ENCODE data around the gene KCNIP4. TPM values are rescaled to one million over a fixed set of nuclear protein-coding genes. Genes with fewer than 3 reads are reported as not detected.

KCNIP4 gene
- total and polyA plus RNA-seq, 2 of the 8 experiments (the other 6 are each of a cell fraction or from before 2014, with no cell fraction given) = 0.06 TPM; not detected in 1

GRCh38 chr4:21469438-21470300 is 478.9 kb downstream of the KCNIP4 start:
- POLR2A ChIA-PET (ENCODE audit: partially characterized antibody) = no interaction called here
- Histone ChIP-seq H3K9me3 (ENCODE audit: insufficient read depth in 2 of 2, low read depth in 1 of 2, low read length in 1 of 2) (no peaks in the 10 kb centered on the region), H2BK15ac (ENCODE audit: low read length) (no peak overlapping the region), H3K23ac (ENCODE audit: insufficient read length) (no peak overlapping the region), H2AFZ (ENCODE audit: low read length) (no peak overlapping the region), H3K4ac (replicated peaks; ENCODE audit: insufficient read length, low read depth, low read length) (no peak overlapping the region), H3K36me3 (ENCODE audit: control insufficient read depth in 2 of 4, insufficient read depth in 4 of 4, low read length in 3 of 4) (no peaks in the 10 kb centered on the region), H2BK5ac (ENCODE audit: low read depth, low read length) (no peak overlapping the region), H4K20me1 (replicated peaks in 1 of 2; ENCODE audit: control insufficient read depth in 1 of 2, insufficient read depth in 2 of 2, low read length in 2 of 2) (no peaks in the 10 kb centered on the region), H3K18ac (ENCODE audit: extremely low read depth, low read length) (no peak overlapping the region), H4K5ac (ENCODE audit: insufficient read length, low read depth, low read length) (no peak overlapping the region), H3K4me1 (replicated peaks in 1 of 4; ENCODE audit: control insufficient read depth in 3 of 4, insufficient read depth in 4 of 4, low read length in 3 of 4) (no peaks in the 10 kb centered on the region), H4K91ac (replicated peaks; ENCODE audit: insufficient read length, low read length) (no peak overlapping the region), H3K9ac (replicated peaks in 1 of 4; ENCODE audit: extremely low read depth in 1 of 4, low read depth in 3 of 4, low read length in 3 of 4) (no peak overlapping the region), H3K23me2 (ENCODE audit: low read depth, low read length) (no peaks in the 10 kb centered on the region), H4K8ac (ENCODE audit: extremely low read depth, insufficient read depth, low read length) (no peak overlapping the region), H3K79me2 (ENCODE audit: control insufficient read depth in 1 of 2, insufficient read depth in 2 of 2, low read length in 2 of 2) (no peaks in the 10 kb centered on the region), H2BK12ac (ENCODE audit: low read depth, low read length) (no peak overlapping the region), H3K4me2 (ENCODE audit: insufficient read depth in 1 of 2, low read depth in 2 of 2, low read length in 2 of 2) (no peak overlapping the region), H3K27ac (ENCODE audit: low read depth, low read length) (no peak overlapping the region), H3K79me1 (ENCODE audit: low read depth, low read length) (no peaks in the 10 kb centered on the region; the same call in 1 of the 2 replicates), H3K27me3 (replicated peaks in 1 of 4; ENCODE audit: control insufficient read depth in 3 of 4, extremely low read depth in 1 of 4, insufficient read depth in 3 of 4, low read length in 3 of 4) (no peaks in the 10 kb centered on the region), H3K56ac (replicated peaks; ENCODE audit: insufficient read length, low read depth, low read length) (no peak overlapping the region), H2BK20ac (ENCODE audit: low read length) (no peak overlapping the region), H2AK5ac (ENCODE audit: low read depth, low read length) (no peak overlapping the region), H3K4me3 (ENCODE audit: extremely low read depth in 1 of 4, insufficient read depth in 2 of 4, low read depth in 3 of 4, low read length in 4 of 4) (no peak overlapping the region), H2BK120ac (replicated peaks; ENCODE audit: low read depth, low read length) (no peak overlapping the region), H3K14ac (ENCODE audit: insufficient read length) (no peak overlapping the region)
- 66% methylated on average over 9 of the region's 9 CpGs; no CpG with 5 or more reads in 1 of the 2 experiments for WGBS, 2 experiments (ENCODE audit: extremely low coverage in 1 of 2, insufficient coverage in 1 of 2, insufficient read length in 1 of 2, insufficient replicate concordance in 2 of 2, low coverage in 1 of 2, low lambda C conversion rate in 2 of 2, missing lambda C conversion rate in 1 of 2)
- no peak for FAIRE-seq
- no peak for DNase-seq (ENCODE audit: low read depth in 1 of 2, low spot score in 2 of 2)
- peak; percentile 71 to 76 for TF ChIP-seq RAD21 (IDR thresholded peaks at IDR 0.05 in 1 of 2, conservative IDR thresholded peaks at IDR 0.05 in 1 of 2; ENCODE audit: low read depth in 2 of 2, low read length in 2 of 2)
- peak in 2 of 3 experiments; percentile 37 to 53; a peak in 2 of 4 replicates for TF ChIP-seq CTCF (IDR thresholded peaks at IDR 0.05; ENCODE audit: control extremely low read depth in 1 of 3, insufficient read depth in 1 of 3, low read depth in 1 of 3, low read length in 3 of 3)
- TF ChIP-seq KDM4A (IDR thresholded peaks at IDR 0.05; ENCODE audit: low read depth, low read length, severe bottlenecking) = no peak
- CTCF ChIA-PET (ENCODE audit: partially characterized antibody) = interaction anchor here (0.6 to 4.0 kb wide), 34 partner anchors 10 to 699 kb away, joined by 3 to 25 read pairs (median 3); no protein-coding TSS in a partner anchor

Measured in H1 (cell line).